ENCODE measurements around the gene SETX.
"Not testable (repeated sequence)": the region's sequence is repeated elsewhere in the genome, so short reads cannot be mapped to it uniquely, and the experiment has no call there.

Gene SETX

DNA sequence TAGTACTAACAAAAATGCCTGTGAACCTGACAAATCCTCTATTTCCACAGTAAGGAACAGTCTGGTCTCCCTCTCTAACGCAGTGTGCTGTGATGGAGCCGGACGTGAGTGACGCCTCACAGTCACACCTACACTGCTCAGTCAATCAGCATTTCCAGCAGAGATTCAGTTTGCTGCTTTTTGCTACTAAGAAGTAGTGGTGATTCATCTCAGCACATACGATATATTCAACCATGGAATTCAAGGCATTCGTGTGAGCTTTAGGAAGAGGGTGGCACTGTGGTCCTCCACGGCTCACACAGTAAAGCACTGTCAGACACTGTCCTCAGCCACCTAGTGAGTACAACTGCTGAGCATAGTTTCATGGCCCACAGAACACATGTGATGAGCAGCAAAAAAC is 70.9 kb downstream of the SETX start:
- no peak for DNase-seq

- DNase-seq = peak; percentile 29
Measured at GRCh38 chr9:132283165-132283564, 71.6 kb downstream of the SETX start.

GRCh38 chr9:132274861-132275260 is 79.9 kb downstream of the SETX start:
- DNase-seq = no peak

DNA sequence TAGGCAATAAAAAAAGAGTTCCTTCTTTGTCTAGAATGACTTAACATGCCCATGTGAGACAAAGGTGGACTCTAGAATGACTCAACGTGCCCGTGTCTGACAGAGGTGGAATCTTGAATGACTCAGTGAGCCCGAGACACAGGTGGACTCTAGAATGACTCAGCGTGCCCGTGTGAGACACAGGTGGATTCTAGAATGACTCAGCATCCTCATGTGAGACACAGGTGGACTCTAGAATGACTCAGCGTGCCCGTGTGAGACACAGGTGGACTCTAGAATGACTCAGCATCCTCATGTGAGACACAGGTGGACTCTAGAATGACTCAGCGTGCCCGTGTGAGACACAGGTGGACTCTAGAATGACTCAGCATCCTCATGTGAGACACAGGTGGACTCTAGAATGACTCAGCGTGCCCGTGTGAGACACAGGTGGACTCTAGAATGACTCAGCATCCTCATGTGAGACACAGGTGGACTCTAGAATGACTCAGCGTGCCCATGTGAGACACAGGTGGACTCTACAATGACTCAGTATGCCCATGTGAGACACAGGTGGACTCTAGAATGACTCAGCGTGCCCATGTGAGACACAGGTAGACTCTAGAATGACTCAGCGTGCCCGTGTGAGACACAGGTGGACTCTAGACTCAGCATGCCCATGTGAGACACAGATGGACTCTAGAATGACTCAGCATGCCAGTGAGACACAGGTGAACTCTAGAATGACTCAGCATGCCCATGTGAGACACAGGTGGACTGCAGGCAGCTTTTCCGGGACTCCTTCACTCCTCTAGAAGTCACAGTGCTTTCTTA is 84.9 kb downstream of the SETX start:
- DNase-seq = not testable (repeated sequence)

DNA sequence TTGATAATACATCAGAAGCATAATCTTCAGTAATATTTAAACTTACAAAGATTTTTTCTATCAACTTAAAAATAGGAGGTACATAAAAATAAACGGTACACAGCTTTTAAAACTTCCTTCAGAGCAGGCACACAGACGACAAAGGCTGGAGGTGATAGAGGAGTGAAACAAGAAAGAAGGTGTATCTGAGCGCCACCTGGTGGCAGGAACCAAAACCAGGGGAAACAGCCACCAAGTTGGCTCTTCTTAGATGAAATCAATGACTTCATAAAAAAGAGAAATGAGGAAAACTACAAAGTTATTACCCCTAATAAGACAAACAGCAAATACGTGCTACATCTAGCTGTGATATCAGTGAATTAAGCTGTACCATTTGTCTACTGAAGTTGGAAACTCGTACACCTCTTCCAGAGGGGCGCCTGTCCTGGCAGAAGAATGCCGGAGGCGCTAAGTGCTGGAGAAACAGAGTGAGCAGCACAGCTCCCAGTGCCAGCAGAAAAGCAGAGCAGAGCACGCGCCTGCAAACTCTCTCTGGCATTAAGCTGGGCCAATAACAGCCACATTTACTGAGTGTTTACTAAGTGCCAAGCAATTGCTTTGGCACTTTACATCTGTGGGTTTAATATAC is 85.9 kb downstream of the SETX start:
- DNase-seq = peak; percentile 64

- DNase-seq = no peak
Measured at GRCh38 chr9:132267660-132268059, 87.1 kb downstream of the SETX start.

DNA sequence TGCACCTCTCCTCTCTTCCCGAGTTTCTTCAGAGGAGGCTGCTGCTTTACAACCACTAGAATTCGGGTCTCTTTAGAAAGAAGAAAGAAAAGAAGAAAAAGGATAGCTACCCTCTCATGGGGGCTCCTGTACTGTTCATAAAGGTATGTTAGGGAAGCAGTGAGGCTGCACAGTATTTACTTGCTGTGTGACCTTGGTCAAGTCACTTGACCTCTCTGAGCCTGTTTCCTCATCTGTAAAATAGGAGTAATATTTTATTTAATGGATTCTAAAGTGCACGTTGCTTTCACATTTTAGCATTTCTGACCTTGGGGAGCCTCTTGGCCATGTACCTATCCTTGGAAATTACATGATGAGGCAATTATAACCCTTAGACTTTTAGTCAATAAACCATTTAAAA is 88.8 kb downstream of the SETX start:
- DNase-seq = no peak

DNA sequence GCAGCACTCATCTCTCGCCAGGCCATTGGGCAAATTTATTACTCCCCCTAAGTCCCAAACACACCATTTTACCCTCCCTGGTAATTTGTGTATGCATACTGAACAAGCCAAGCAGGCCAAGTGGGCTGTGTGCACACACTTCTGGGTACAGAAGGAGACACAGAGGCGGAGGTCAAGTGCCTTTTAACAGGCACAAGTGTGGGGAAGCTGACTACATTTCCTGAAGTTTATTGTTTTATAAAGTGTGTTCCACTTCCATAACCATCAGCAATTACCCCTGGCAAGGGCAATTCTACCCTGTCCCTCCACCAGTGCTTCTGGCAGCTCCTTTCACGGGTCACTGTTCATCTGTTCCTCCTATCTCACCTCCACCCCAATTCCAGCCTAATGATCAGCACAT is 93.9 kb downstream of the SETX start:
- no peak for DNase-seq

GRCh38 chr9:132250324-132251262 is 104.2 kb downstream of the SETX start:
- no peak for DNase-seq

- no peak for DNase-seq
Measured at GRCh38 chr9:132249690-132250089, 105.1 kb downstream of the SETX start.

DNA sequence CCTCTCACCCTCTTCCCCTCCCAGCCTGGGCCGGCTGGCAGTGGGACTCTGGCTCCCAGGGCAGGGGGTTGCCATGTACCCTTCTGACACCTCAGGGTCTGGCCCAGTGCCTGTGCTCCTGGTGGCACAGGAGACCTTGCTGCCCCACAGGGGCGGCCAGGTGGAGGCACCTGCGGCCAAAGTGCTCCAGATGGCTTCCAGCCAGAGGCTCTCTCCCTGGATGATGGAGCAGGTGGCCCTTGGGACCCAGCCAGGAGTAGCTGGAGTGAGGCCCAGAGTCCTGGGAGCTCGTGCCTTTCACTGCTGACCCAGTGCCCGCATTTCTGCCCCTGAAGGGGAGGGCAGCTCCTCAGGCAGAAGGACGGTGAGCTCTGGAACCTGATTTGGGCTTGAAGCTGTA is 105.7 kb downstream of the SETX start:
- no peak for DNase-seq

DNA sequence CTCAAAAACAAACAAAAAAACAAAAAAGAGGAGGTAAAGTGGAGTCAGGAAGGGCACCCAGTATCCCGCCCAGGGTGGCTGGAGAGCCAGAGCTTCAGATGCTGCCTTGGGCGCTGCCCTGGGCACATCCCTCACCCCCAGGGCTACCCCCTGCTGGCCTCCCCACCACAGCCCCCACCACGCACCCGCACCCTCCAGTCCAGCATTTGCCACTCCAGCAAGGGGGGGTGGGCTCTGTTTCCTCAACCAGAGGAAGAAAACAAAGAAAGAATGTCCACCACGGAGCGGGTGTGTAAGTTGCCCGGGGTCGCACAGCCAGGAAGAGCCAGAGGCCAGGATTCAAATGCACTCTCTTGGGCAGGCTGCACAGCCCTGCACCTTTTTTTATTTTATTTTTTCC is 106.8 kb downstream of the SETX start:
- DNase-seq = no peak

GRCh38 chr9:132245465-132245864 is 109.3 kb downstream of the SETX start:
- DNase-seq = no peak

- no peak for DNase-seq
Measured at GRCh38 chr9:132244582-132245455, 110.0 kb downstream of the SETX start.

GRCh38 chr9:132243156-132244074 is 111.4 kb downstream of the SETX start:
- no peak for DNase-seq

DNA sequence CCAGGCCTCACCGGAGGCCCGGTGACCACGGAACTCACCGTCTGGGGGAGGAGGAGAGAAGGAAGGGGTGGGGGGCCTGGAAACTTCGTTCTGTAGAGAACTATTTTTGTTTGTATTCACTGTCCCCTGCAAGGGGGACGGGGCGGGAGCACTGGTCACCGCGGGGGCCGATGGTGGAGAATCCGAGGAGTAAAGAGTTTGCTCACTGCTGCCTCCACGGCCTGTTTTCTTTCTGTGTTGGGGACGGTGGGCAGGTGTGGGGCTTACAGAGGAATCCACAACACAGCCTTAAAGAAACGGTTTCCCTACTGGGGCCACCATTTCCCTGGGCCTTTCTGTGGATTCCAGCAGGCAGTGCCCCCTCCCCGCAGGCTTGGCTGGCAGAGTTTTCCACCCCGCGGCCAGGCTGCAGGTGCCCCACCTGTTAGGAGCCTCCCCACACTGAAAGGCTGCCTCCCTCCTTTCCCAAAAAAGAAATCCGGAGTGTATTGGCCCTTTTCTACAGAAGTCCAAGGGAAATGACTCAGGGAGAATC is 112.1 kb downstream of the SETX start:
- DNase-seq = no peak

GRCh38 chr9:132241840-132242620 is 112.8 kb downstream of the SETX start:
- DNase-seq = peak; percentile 81

DNA sequence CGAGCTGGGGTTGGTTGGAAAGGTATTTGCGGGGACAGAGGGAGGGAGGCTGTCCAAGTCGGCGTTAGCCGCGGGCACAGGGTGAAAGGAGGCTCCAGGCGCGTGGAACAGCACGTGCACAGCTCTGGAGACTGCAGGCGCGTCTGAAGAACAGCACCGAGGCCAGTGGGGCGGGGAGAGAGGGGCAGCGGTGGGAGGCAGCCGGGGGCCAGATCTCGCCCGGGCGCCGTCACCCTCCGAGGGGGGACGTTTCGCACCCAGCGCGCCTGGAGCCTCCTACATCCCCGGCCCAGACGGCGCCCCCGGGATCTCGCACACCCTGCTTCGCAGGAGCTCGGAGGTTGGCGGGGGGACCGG is 113.3 kb downstream of the SETX start:
- DNase-seq = no peak

DNA sequence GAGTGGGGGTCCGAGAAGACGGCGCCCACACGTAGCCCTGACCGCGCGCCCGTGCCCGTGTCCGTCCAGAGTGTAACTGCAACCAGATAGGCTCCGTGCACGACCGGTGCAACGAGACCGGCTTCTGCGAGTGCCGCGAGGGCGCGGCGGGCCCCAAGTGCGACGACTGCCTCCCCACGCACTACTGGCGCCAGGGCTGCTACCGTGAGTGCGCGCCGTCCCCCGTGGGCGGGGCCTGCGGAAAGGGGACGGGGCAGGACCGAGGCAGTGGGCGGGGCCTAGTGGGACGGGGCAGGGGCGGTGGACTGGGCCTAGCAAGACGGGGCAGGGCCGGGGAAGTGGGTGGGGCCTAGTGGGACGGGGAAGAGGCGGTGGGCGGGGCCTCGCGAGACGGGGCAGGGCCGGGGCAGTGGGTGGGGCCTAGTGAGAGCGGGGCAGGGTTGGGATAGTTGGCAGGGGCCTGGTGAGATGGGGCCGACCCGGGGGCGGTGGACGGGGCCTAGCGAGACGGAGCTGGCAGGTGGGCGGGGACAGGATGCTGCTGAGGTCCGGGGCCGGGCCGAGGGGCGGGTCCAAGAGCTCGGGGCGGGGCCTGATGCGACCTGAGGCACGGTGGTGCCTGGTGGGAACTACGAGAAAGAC is 113.8 kb downstream of the SETX start:
- peak; percentile 98 for DNase-seq

Measured in suppressor macrophage treated with lipopolysaccharide for 4 hours (primary cell).